GM23248 (cell line): ENCODE measurements around the gene CSNK2B.

Source experiments
- EZH2 ChIP-seq: fragments of 200-600 bp; sonication (generic); IDR thresholded peaks from 2 replicates; pipeline ENCODE4 v1.6.1; 2018; ENCODE audit warnings: antibody characterized with exemption, mild to moderate bottlenecking; ENCODE audit not compliant: insufficient read depth, poor library complexity, severe bottlenecking
- EZH2phosphoT487 ChIP-seq: fragments of 200-600 bp; sonication (generic); IDR thresholded peaks from 2 replicates; pipeline ENCODE4 v1.6.1; 2018; ENCODE audit warnings: antibody characterized with exemption, moderate library complexity, mild to moderate bottlenecking, low read depth; ENCODE audit not compliant: insufficient read depth

DNA sequence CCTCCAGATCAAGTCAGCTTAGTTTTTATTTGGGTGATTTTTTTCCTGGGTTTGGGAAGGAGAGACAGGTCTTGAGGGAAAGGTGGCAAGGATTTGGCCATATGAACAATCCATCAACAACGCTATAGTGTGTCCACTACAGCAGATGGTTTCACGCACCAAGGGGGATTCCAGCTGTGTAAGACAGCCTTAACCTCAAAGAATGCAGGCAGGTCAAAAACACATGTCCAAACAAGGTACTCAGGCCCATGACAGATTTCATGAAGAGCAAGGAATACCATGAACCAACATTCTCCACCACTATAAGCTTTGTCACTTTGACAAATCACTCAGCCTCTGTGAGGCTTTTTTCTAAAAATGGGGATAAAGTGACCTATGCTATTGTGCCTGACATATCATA lies 48.9 kb upstream of the CSNK2B start:
- TF ChIP-seq EZH2 = no peak
- no peak for TF ChIP-seq EZH2phosphoT487
